GM12865 (cell line): ENCODE data around the gene FRMD7.

ENCODE experiments used
- DNase-seq: peaks from one replicate; pipeline ENCODE4 v3.0.0; 2010; ENCODE audit warnings: low read depth
- H3K4me3 ChIP-seq: 2 replicates; pipeline ENCODE4 v1.5.1; 2011; ENCODE audit warnings: mild to moderate bottlenecking, low read depth, low read length, control low read depth
- TF ChIP-seq, protein P1 (sequence below): IDR thresholded peaks from 2 replicates; pipeline ENCODE4 v1.5.1; 2011; ENCODE audit warnings: low read length, control low read depth, low read depth, inconsistent platforms; ENCODE audit not compliant: insufficient read depth; ENCODE audit errors: missing control alignments

Gene FRMD7

DNA sequence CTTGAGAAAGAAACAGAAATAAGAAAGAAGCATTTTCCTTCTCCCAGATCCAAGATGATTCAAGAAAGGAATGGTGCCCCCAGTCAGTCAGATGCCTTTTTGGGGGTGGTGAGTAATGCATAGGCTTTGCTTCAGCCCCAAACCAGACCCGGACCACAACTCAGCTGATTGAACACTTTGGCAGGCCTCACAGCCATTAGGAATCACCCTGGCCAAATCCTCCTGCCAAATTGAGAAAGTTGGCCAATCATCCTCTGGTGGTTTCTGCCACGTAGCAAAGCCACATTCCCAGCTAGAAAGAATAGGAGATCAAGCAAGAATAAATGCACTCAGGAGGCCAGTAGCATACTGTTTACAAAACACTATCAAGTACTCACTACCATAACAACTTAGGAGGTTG lies 33.7 kb downstream of the FRMD7 start:
- TF ChIP-seq, protein P1, sequence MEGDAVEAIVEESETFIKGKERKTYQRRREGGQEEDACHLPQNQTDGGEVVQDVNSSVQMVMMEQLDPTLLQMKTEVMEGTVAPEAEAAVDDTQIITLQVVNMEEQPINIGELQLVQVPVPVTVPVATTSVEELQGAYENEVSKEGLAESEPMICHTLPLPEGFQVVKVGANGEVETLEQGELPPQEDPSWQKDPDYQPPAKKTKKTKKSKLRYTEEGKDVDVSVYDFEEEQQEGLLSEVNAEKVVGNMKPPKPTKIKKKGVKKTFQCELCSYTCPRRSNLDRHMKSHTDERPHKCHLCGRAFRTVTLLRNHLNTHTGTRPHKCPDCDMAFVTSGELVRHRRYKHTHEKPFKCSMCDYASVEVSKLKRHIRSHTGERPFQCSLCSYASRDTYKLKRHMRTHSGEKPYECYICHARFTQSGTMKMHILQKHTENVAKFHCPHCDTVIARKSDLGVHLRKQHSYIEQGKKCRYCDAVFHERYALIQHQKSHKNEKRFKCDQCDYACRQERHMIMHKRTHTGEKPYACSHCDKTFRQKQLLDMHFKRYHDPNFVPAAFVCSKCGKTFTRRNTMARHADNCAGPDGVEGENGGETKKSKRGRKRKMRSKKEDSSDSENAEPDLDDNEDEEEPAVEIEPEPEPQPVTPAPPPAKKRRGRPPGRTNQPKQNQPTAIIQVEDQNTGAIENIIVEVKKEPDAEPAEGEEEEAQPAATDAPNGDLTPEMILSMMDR, result no peak
- DNase-seq, result no peak
- H3K4me3 ChIP-seq, result no peak overlapping the region

DNA sequence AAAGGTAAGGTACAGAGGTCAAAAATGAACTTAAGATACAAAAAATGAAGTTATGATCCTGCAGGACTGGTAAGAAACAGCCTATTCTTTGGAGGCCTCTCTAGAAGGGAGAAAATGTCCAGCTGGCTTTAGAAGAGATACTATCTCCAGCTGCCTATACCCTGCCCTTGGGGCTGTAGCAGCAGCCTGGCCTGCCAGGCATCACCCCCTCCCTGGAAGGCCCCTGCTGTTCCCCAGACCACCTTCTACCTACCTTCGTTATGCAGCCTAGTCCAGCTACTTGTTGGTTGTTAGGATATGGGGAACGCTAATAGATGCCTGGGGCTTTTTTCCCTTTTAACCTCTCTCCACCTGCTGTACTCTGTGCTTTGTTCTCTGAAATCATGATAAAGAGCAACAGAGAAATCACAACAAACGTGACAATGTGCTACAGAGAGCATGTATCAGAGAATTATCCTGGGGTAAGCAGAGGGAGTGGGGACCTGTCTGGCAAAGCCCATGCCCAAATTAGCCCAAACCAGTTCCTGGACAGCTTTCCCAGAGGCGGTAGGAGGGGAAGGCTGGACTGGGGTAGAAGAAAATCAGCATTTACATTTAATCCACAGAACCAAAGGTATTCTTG lies 34.5 kb downstream of the FRMD7 start:
- DNase-seq, result no peak
- TF ChIP-seq, protein P1, result no peak
- H3K4me3 ChIP-seq, result no peak overlapping the region

DNA sequence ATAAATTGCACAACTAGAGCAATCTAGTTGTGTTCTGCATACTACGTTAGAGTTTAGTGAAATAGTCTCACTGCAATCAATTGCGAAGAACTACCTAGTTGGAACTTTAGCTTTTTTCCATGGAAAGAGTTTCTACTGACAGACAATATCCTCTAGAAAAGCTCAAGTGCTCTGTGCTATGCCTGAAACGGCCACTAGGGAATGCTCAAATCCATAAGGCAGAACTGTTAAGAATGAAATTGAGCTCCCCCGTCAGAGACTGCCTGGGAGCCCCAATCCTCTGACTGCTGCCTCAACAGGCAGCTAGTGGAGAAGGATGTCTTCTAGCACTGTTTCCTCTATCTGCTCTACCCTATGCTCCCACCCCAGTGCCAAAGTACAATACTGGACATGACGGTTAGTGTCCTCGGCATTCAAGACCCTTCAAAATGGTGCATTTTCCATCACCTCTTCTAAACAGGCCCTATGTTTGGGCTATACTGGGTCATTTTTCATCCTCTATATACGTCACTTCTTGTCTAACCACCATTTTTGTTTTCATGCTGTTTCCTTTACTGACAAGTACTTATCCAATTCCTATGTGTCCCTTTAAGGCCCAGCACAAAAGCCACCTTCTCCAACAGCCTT lies 35.3 kb downstream of the FRMD7 start:
- TF ChIP-seq, protein P1, result peak; percentile 66
- DNase-seq, result peak; percentile 70
- no peak overlapping the region for H3K4me3 ChIP-seq

DNA sequence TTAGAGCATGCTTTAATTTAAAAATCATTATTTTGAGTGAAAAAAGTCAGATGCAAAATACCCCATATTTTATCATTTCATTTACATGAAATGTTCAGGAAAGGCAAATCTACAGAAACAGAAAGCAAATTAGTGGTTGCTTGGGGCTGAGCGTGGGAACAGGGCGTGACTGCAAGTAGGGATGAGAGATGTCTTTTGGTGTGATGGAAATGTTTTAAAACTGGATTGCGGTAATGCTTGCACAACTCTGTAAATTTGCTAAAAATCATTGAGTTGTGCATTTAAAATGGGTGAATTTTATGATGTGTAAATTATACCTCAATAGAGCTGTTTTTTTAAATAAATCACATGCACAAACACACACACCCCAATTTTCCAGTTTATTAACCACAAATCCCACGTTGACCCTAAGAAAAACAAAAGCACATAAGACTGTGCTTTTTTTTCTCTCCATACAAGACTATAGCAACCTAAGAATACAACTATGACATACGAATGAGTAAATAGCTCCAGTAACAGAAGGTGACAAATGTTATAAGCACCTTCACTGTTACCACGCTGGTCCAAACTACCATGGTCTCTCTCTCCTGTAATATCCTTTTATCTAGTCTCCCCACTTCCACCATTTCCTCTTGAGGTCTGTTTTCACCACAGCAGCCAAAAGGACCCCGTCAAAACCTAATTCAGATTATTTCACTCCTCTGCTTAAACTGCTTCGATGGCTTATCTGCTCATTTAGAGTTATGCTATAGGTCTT lies 37.2 kb downstream of the FRMD7 start:
- TF ChIP-seq, protein P1, result no peak
- no peak for DNase-seq
- no peak overlapping the region for H3K4me3 ChIP-seq

DNA sequence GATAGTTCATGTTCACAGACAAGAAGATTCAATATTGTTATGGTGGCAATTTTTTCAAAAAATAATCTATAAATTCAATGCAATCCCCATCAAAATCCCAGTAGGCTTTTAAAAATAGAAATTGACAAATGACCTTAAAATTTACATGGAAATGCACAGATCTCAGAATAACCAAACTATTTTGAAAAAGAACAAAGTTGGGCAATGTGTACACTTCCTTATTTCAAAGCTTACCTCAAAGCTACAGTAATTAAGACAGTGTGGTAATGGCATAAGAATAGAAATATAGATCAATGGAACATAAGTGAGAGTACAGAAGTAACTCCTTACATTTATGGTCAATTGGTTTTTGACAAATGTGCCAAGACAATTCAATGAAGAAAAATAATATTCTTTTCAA lies 39.0 kb downstream of the FRMD7 start:
- no peak for DNase-seq
- TF ChIP-seq, protein P1, result no peak
- no peak overlapping the region for H3K4me3 ChIP-seq

DNA sequence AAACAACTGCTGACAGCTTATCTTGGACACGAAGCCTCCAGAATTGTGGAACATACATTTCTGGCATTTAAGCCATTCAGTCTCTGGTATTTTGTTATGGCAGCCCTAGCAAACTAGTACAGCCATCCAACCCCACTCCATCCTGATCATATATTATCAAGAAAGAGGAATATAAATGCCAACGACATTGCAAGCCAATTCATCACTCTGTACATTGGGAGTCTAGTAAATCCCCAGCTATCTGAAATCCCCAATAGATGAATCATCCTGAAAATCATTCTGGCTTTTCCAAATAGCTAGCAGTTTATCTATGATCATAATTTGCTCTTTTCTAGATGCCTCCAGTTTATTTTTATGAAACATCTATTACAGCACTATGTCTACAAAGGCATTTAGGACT lies 41.1 kb downstream of the FRMD7 start:
- TF ChIP-seq, protein P1, result no peak
- DNase-seq, result no peak
- no peak overlapping the region for H3K4me3 ChIP-seq
